SK-N-MC (cell line): Measurements from ENCODE around the gene TRAF5.

Experiments
- DNase-seq: peaks from one replicate; pipeline ENCODE4 v3.0.0-alpha.2; 2011; ENCODE audit warnings: low read depth, low spot score
- H3K27ac ChIP-seq: fragments of 200-600 bp; sonication (generic); 2 replicates; pipeline ENCODE4 v1.5.1; 2016; ENCODE audit warnings: mixed run types
- H3K36me3 ChIP-seq: fragments of 200-600 bp; sonication (generic); 2 replicates; pipeline ENCODE4 v1.6.1; 2017; ENCODE audit warnings: antibody characterized with exemption, low read length, mixed read lengths; ENCODE audit not compliant: insufficient read depth
- H3K4me3 ChIP-seq: fragments of 200-600 bp; sonication (generic); 2 replicates; pipeline ENCODE4 v1.5.1; 2016
- H3K9ac ChIP-seq: fragments of 200-600 bp; sonication (generic); 2 replicates; pipeline ENCODE4 v1.8.0; 2017; ENCODE audit warnings: mixed run types, mixed read lengths; ENCODE audit not compliant: insufficient read length
- H3K9me3 ChIP-seq: fragments of 200-600 bp; sonication (generic); 2 replicates; pipeline ENCODE4 v1.6.1; 2017; ENCODE audit warnings: low read depth, mild to moderate bottlenecking, antibody characterized with exemption, low read length, moderate library complexity, mixed read lengths
- EZH2 ChIP-seq: fragments of 200-600 bp; sonication (generic); IDR thresholded peaks from one replicate; pipeline ENCODE4 v1.6.1; 2017; ENCODE audit warnings: antibody characterized with exemption
- FOXP2 ChIP-seq: optimal IDR thresholded peaks from 2 replicates; pipeline ENCODE3; 2011; ENCODE audit warnings: mild to moderate bottlenecking, moderate library complexity; ENCODE audit not compliant: insufficient read depth; ENCODE audit errors: extremely low read length, control extremely low read depth
- POLR2AphosphoS5 ChIP-seq: IDR thresholded peaks from 2 replicates; pipeline ENCODE4 v1.6.1; 2012; ENCODE audit warnings: mild to moderate bottlenecking, low read depth, low read length, borderline replicate concordance

The TRAF5 gene

DNA sequence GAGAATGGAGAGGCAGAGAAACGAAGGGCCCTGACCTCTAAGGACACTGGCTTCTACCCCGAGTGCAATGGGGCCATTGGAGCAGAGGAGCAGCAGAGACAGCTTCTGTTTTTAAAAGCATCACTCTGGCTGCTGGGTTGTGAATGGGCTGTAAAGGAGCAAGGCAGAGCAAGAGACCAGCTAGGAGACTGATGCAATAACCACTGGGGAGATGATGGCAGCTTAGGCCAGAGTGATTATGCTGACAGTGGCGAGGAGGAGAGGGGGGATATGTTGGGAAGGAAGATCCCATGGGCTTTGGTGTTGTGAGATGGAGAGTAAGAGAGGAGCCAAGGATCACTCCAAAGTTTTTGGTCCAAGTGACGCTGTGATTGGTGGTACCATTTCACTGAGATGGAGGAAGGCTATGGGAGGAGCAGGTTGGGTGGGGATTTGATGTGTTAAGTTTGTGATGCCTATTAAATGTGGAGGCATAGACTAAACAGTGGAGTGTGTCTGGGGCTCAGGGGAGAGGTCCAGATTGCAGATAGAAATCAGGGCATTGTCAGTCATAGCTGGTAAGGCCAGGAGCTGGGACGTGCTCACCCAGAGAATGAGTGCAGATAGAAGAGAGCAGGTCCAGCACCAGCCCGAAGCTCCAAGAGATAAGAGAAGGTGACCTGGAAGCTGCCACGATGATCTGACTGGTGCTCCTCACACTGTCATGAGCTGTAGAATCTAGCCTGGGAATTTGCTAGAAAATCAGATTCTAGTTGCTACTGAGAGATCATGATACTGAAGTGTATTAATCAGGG lies 11.0 kb downstream of the TRAF5 start:
- no peak for DNase-seq
- no peak overlapping the region for H3K9ac ChIP-seq
- no peak overlapping the region for H3K4me3 ChIP-seq
- no peaks in the 10 kb centered on the region for H3K36me3 ChIP-seq
- no peak overlapping the region for H3K27ac ChIP-seq
- no peak for TF ChIP-seq EZH2
- no peak for TF ChIP-seq POLR2AphosphoS5
- TF ChIP-seq FOXP2: no peak
- H3K9me3 ChIP-seq: no peaks in the 10 kb centered on the region

DNA sequence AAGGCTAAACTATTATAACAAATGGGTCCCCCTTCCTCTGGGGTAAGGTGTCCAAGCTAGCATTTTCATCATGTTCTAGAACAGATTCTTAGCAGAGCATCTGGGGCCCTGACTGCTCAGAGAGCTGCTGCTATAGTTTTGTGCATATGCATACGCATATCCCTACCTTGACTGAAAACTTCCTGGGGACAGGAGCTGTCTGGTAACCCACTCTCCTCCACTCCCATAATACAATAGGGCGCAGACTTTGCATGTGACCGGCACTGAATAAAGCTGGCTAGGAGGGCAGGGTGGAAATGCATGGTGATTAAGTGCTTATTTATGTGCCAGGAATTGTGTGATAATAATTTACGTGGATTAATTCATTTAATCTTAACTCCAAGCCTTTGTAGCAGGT lies 11.6 kb downstream of the TRAF5 start:
- DNase-seq: no peak
- TF ChIP-seq EZH2: no peak
- no peak for TF ChIP-seq POLR2AphosphoS5
- no peak for TF ChIP-seq FOXP2
- Histone ChIP-seq H3K9me3 (no peaks in the 10 kb centered on the region), H3K27ac (no peak overlapping the region), H3K9ac (no peak overlapping the region), H3K36me3 (no peaks in the 10 kb centered on the region), H3K4me3 (no peak overlapping the region)

DNA sequence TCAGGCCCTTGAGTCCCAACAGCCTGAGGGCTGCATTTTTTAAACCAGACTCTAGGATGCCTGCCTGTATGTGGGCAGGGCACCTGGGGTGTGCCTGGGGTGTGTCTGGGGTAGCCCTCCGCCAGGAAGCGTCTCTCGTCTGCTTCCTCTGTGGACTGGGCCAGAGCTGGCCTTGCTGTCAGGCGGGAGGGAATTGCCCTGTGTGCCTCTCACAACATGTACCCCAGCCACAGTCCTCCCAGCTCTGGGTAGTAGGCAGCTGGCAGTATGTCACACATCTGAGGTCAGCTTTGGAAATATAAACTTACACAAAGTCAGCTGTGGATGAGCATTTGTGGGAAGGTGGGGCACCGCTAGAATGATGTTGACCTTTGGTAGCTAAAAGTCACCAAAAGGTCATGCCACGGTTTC lies 13.0 kb downstream of the TRAF5 start:
- no peak for DNase-seq
- Histone ChIP-seq H3K9me3 (no peaks in the 10 kb centered on the region), H3K4me3 (no peak overlapping the region), H3K9ac (no peak overlapping the region), H3K36me3 (no peaks in the 10 kb centered on the region), H3K27ac (no peak overlapping the region)
- no peak for TF ChIP-seq POLR2AphosphoS5
- TF ChIP-seq FOXP2: no peak
- no peak for TF ChIP-seq EZH2

DNA sequence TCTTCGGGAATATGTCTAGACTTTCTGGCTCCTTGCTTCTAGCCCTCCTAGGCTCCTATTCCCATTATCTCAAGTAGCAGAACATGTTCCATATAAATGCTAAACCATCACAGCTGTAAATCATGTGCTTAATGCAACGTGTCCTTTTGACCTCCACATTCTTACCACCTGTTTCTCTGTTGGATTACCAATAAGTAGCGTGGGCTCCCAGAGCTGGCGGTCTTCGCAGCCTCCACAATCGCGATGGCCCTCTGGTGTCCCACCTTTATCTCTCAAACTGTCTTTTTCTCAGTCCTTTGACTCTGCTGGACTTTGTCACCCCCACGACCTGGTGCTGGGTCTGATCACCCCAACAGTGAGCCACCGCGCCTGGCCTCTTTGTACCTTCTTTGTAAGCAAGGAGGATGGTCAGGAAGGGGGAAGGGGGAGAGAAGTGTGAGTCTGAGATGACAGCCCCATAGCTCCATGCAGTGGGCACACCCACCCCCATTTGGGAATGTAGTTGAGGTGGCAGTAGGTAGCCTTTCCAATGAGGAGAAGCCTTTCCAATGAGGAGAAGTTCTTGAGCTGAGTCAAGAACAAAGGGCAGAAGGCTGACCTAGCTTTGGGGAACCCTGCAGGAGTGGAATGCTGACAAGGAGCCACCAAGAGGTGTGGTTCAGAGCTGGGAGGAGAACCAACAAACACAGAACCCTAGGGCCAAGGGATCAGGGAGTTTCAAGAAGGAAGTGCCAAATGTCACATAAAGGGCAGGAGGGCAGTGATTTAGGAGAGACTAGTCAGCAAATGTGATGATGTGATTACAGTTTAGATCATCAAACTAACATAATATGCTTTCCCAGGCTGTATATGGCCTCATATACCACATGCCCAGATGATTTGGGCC lies 14.2 kb downstream of the TRAF5 start:
- no peak for TF ChIP-seq FOXP2
- TF ChIP-seq EZH2: no peak
- TF ChIP-seq POLR2AphosphoS5: no peak
- no peak for DNase-seq
- no peaks in the 10 kb centered on the region for H3K36me3 ChIP-seq
- no peak overlapping the region for H3K27ac ChIP-seq
- no peaks in the 10 kb centered on the region for H3K9me3 ChIP-seq
- H3K4me3 ChIP-seq: no peak overlapping the region
- no peak overlapping the region for H3K9ac ChIP-seq

DNA sequence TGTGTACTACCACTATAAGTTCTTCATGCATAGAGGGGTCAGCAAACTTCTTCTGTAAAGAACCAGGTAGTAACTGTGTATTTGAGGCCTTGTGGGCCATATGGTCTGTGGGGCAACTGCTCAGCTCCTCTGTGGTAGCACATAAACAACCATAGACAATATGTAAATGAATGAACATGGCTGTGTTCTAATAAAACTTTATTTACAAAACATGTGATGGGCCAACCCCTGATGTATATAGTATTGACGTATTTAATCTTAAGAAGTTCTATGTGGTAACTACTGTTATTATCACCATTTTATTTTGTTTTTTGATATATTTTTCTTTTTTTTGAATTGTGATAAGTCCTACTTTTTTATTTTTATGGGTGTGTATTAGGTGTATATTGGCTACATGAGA lies 15.4 kb downstream of the TRAF5 start:
- no peaks in the 10 kb centered on the region for H3K9me3 ChIP-seq
- no peak overlapping the region for H3K9ac ChIP-seq
- no peak overlapping the region for H3K4me3 ChIP-seq
- DNase-seq: no peak
- H3K36me3 ChIP-seq: no peaks in the 10 kb centered on the region
- H3K27ac ChIP-seq: no peak overlapping the region
- TF ChIP-seq EZH2 (no peak), FOXP2 (no peak), POLR2AphosphoS5 (no peak)

DNA sequence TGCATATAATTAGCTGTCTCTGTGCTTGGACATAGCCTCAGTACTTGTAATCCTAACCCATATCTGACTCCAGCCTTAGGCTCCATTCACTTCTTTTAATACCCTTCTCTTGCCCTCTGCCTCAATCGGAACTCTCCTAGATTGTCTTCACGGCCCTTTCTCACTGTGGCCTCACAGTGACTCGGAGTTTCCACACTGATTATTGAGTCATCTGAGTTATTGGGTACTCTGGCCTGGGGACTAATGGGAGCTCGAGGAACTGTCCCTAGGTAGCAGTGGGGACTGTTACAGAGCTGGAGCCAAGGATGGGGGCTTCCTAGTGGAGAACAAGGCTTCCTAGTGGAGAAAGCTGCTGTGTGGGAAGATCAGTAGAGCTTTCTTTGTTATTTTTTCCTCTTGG lies 17.0 kb downstream of the TRAF5 start:
- no peaks in the 10 kb centered on the region for H3K9me3 ChIP-seq
- H3K27ac ChIP-seq: no peak overlapping the region
- DNase-seq: no peak
- no peak overlapping the region for H3K4me3 ChIP-seq
- TF ChIP-seq EZH2: no peak
- TF ChIP-seq POLR2AphosphoS5: no peak
- no peak for TF ChIP-seq FOXP2
- H3K36me3 ChIP-seq: no peaks in the 10 kb centered on the region
- H3K9ac ChIP-seq: no peak overlapping the region

DNA sequence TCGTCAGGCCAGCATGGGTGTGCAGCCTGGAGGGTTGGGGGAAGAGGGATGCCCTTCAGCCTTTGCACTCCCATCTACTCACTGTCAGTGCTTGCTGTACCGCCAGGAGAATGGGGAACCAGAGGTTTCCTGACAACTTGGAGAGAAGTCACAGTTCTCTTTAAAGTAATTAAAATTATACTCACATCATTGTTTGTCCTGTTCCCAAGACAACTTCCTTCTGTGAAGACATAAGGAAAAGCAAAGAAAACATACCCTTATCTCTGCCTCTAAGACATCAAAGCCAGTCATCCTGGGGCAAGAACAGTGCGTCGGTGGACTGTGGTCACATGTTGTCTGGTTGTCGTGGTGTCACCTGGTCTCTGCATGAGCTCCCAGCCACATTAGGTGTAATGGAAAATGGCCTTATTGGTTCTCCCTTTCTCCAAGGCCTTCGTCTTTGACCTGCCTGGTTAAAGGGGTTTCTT lies 17.6 kb downstream of the TRAF5 start:
- H3K27ac ChIP-seq: no peak overlapping the region
- H3K9me3 ChIP-seq: no peaks in the 10 kb centered on the region
- H3K36me3 ChIP-seq: no peaks in the 10 kb centered on the region
- no peak overlapping the region for H3K4me3 ChIP-seq
- TF ChIP-seq FOXP2: no peak
- TF ChIP-seq POLR2AphosphoS5: no peak
- no peak for TF ChIP-seq EZH2
- no peak overlapping the region for H3K9ac ChIP-seq
- DNase-seq: no peak

DNA sequence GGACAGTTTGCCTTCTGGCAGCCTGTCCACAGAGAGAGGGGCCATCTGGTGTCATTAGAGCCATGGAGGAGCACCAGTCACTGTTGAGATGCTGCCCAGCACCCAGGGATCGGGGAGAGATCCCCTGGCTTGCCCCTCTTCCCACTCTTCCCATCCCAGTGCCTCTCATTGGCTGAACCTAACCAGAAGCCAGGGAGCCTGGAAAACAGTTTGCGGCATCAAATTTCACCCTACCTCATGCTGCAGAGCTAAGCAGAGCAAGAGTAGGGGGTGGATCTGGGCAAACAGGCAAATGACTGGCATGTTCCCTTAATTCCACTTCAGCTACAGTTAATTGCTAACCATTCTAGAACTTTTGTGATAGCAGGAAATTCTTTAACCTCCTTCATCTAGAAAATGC lies 19.1 kb downstream of the TRAF5 start:
- Histone ChIP-seq H3K9ac (no peak overlapping the region), H3K9me3 (no peaks in the 10 kb centered on the region), H3K36me3 (no peaks in the 10 kb centered on the region), H3K4me3 (no peak overlapping the region), H3K27ac (no peak overlapping the region)
- TF ChIP-seq POLR2AphosphoS5: no peak
- TF ChIP-seq FOXP2: no peak
- no peak for TF ChIP-seq EZH2
- DNase-seq: no peak
